ENCODE data around the gene LILRB1. TPM values are rescaled to one million over a fixed set of nuclear protein-coding genes. Genes with fewer than 3 reads are reported as not detected.

Gene LILRB1
- total RNA-seq, 4 donors from 2014 or later, result 2.4 to 20.7 (median 3.4) TPM

GRCh38 chr19:54616057-54616456, 14.2 kb upstream of the LILRB1 start:
- TF ChIP-seq, protein P1, sequence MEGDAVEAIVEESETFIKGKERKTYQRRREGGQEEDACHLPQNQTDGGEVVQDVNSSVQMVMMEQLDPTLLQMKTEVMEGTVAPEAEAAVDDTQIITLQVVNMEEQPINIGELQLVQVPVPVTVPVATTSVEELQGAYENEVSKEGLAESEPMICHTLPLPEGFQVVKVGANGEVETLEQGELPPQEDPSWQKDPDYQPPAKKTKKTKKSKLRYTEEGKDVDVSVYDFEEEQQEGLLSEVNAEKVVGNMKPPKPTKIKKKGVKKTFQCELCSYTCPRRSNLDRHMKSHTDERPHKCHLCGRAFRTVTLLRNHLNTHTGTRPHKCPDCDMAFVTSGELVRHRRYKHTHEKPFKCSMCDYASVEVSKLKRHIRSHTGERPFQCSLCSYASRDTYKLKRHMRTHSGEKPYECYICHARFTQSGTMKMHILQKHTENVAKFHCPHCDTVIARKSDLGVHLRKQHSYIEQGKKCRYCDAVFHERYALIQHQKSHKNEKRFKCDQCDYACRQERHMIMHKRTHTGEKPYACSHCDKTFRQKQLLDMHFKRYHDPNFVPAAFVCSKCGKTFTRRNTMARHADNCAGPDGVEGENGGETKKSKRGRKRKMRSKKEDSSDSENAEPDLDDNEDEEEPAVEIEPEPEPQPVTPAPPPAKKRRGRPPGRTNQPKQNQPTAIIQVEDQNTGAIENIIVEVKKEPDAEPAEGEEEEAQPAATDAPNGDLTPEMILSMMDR (IDR thresholded peaks at IDR 0.05; ENCODE audit: low read depth), result no peak

- TF ChIP-seq, protein P1 (IDR thresholded peaks at IDR 0.05; ENCODE audit: low read depth), result no peak
Observed at GRCh38 chr19:54616821-54617560, 13.3 kb upstream of the LILRB1 start.

- TF ChIP-seq, protein P1 (IDR thresholded peaks at IDR 0.05; ENCODE audit: low read depth), result no peak
Observed at GRCh38 chr19:54620464-54620863, 9.8 kb upstream of the LILRB1 start.

- TF ChIP-seq, protein P1 (IDR thresholded peaks at IDR 0.05; ENCODE audit: low read depth), result no peak
Observed at GRCh38 chr19:54622431-54622830, 7.9 kb upstream of the LILRB1 start.

- TF ChIP-seq, protein P1 (IDR thresholded peaks at IDR 0.05; ENCODE audit: low read depth), result no peak
Observed at GRCh38 chr19:54626757-54627156, 3.5 kb upstream of the LILRB1 start.

- TF ChIP-seq, protein P1 (IDR thresholded peaks at IDR 0.05; ENCODE audit: low read depth), result no peak
Observed at GRCh38 chr19:54630782-54631181, 498 bp downstream of the LILRB1 start.

DNA sequence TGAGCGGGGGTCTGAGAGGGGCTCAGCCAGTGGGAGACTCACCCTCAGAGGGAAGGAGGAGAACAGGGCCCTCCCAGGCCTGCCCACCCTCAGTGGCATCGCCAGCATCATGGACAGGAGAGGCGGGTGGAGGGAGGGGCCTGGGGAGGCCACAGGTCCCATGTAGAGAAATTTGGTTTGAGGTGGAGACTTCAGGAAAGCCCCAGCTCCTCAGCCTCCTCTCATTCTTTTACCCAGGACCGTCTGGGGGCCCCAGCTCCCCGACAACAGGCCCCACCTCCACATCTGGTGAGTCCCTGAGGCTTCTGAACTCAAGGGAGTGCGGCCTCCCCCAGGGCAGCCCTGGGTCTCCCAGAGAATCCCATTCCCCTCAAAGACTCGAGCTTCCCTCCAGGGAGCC, 3.1 kb downstream of the LILRB1 start:
- TF ChIP-seq, protein P1 (IDR thresholded peaks at IDR 0.05; ENCODE audit: low read depth), result no peak

All from subcutaneous adipose tissue (tissue), 4 donors.